Measurements from ENCODE around the gene SULT1A2. TPM values are rescaled to one million over a fixed set of nuclear protein-coding genes. Genes with fewer than 3 reads are reported as not detected.
A peak's percentile ranks its signal among the peaks of the same experiment; 100 is the strongest.
"Not testable (repeated sequence)": the region's sequence is repeated elsewhere in the genome, so short reads cannot be mapped to it uniquely, and the experiment has no call there.

The SULT1A2 gene
- total RNA-seq, 1 donor from 2014 or later: 1.1 TPM

DNA sequence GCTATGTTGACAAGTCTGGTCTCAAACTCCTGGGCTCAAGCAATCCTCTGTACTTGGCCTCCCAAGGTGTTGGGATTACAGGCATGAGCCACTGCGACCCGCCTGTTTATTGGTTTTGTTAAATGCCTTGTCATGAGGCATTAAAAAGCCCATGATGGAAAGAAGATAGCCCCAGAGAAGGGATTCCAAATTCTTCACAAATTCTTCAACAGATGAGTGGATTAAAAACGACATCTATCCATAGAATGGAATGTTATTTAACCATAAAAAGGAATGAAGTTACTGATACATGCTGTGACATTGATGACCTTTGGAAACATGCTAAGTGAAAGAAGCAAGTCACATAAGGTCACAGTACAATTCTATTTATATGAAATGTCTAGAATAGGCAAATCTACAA is 38.4 kb downstream of the SULT1A2 start:
- no peak for DNase-seq (ENCODE audit: low spot score)

DNA sequence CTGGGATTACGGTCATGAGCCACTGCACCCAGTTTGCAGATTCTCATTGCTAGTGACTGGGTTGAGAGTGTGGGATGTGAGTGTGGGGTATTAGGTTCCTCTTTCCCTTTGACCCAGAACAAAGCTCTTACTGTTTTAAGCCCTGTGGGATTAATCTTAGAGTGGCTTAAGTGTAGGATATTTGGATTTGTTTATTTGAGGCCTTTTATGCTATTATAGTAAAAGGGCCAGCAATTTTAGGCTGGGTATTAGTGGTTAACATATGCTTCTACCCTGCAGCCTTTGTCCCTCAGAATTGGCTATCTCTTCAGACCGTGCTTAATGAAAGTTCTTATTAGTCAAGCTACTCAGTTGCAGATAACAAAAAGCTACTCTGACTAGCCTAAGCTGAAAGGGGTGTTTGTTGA is 39.9 kb downstream of the SULT1A2 start:
- no peak for DNase-seq (ENCODE audit: low spot score)

DNA sequence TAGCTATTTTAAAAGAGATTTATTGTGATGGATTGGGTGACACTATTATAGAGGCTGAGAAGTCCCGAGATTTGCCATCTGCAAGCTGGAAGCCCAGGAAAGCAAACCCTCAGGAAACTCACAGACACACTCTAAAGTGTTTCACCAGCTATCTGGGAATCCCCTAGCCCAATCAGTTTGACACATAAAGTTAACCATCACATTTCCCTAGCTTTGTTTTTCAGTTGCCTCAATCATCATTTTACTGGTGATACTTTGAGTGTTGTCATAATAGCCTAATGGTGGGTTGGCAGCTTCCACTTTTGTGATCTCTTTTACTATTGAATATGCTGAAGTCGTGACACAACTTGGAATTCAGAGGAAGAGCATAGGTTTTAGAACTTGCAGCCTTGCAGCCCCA is 41.3 kb downstream of the SULT1A2 start:
- DNase-seq (ENCODE audit: low spot score): no peak

DNA sequence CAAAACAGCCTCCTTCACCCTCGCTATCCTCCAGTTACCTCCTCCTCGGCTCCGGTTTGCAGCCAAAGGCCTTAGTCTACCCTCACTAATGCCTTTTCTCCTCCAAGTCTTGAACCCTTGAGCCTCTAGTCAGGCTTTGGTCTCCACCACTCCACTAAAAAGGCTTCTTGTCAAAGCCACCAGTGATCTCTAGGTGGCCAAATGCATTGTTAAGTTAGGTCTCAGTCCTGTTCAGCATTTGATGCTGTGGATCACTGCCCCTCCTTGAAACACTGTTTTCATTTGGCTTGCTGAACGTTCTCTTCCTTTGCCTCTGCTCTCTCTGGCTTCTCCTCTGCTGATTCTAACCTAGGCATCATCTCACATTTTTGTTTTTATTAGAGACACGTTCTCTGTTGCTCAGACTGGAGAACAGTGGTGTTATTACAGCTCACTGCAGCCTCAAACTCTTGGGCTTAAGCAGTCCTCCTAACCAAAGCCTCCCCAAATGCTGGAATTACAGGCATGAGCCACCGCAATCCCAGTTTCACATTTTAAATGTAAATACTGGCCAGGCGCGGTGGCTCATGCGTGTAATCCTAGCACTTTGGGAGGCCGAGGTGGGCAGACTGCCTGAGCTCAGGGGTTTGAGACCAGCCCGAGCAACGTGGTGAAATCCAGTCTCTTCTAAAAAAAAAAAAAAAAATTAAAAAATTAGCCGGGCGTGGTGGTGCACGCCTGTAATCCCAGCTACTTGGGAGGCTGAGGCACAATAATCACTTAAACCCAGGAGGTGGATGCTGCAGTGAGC is 42.0 kb downstream of the SULT1A2 start:
- DNase-seq (ENCODE audit: low spot score): no peak

DNA sequence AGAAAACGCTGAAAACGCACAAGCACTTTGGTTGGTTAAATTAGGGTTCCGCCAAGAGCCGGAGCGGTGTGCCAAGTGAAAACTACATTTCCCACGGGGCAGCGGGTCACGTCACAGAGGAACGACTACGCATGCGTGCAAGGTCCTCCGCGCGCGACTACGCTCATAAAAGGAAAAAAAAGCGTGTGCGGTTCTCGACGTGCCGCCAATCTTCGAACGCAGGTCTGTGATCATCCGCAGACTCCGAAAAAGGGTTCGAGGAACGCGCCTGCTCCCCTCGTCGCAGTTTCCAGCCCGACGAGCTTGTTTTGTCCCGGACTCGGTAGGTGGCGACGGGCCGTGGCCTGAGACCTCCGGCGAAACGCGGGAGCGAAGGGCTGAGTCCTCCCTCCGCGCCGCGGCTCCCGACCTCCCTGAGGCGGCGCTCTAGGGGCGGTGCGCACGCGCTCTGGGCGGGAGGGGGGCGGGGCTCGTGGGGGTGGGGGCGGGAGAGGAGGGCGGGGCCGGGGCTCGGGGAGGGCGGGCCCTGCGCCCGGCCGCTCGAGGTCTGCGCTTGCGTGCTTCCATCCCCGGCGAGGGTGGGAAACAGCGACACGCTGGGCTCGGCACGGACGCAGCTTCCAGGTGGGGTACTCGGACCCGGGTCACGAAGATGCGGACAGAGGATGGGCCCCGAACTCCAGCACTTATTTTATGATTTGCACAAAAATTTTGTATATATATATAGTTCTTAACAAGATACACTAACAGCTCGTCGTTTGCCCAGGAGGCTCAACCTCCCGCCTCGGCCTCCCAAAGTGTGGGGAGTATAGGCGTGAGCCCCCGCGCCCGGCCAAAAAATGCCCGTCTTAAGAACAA is 42.8 kb downstream of the SULT1A2 start, which contains the start of gene SGF29:
SGF29 (plus strand) TSS at position 145 of the 858 bp plus-strand sequence. CDS start 27,150 bp downstream, outside the sequence.
- DNase-seq (ENCODE audit: low spot score): peak; percentile 94

DNA sequence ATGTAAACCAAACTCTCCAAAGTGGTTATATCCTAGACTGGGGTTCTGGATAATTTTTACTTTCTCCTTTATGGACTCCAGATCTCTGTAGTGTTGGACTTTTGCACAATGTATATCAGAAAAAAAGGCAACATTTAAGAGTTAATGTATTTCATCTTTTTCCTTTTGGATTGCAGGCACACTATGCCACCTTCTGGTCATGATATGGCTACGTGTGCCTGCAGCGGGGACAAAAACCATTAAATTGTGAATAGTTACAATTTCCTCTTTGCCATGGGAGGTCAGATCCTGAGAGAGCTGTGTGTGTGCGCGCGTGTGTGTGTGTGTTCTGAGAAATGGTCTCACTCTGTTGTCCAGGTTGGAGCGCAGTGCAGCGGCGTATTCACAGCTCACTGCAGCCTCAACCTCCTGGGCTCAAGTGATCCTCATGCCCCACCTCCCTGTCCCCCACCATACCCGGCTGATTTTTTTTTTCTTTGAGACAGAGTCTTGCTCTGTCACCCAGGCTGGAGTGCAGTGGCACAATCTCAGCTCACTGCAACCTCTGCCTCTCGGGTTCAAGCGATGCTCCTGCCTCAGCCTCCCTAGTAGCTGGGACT is 47.5 kb downstream of the SULT1A2 start:
- no peak for DNase-seq (ENCODE audit: low spot score)

DNA sequence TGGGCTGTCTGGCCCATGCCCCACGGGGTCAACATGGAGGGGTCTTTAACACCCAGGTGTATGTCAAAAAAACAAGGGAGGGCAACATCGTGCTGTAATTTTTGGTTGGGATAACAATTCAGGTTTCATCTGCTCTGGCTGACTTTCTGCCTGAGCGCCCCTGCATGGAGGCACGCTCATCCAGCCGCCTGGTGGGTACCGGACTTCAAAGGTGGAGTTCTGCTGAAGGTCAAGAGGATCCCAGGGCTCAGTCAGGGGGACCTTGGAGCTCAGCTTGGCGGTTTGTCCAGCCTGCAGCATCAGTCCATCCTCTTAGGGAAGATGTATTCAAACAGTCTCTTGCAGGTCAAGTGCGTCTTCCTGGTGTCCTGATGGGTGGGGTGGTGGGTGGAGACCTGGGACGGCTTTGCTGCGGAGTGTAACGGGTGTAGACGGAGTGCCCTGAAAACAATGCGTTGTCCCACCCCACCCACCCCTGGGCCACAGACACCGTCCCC is 48.5 kb downstream of the SULT1A2 start:
- DNase-seq (ENCODE audit: low spot score): no peak

DNA sequence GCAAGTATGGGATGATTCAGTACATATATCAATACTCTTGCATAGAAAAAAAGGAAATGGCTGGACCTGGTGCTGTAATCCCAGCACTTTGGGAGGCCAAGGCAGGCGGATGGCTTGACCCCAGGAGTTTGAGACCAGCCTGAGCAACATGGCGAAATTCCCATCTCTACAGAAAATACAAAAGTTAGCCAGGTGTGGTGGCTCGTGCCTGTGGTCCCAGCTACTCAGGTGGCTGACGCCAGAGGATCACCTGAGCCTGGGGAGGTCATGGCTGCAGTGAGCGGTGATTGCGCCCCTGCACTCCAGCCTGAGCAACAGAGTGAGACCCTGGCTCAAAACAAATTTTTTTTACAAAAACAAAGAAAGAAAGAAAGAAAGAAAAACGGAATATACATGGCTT is 50.2 kb downstream of the SULT1A2 start:
- DNase-seq (ENCODE audit: low spot score): no peak

DNA sequence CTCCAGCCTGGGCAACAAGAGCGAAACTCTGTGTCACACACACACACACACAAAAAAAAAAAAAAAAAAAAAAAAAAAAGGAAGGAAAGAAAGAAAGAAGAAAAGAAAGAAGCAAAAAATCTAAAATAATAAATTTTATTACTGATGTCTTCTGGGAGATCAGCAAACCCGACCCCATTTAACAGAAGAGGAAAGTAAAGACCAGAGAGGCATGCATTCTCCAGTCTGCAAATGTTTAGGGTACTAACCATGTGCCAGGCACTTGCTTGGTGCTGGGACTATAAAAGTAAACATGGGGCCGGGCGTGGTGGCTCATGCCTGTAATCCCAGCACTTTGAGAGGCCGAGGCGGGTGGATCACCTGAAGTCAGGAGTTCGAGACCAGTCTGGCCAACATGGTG is 50.9 kb downstream of the SULT1A2 start:
- DNase-seq (ENCODE audit: low spot score): not testable (repeated sequence)

DNA sequence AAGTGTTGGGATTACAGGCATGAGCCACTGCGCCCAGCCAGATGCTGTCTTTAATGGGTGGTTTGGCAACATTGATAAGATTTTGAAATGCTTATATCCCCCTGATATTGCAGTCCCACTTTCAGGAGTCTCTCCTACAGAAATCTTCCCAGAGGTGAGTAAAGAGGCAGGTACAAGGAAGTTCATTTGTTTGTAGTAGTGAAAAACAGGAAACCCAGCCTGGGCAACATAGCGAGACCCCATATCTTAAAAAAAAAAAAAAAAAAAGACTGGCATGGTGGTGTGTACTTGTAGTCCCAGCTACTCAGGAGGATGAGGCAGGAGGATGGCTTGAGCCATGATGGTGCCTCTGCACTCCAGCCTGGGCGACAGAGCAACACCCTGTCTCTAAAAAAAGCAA is 51.9 kb downstream of the SULT1A2 start:
- DNase-seq (ENCODE audit: low spot score): no peak

DNA sequence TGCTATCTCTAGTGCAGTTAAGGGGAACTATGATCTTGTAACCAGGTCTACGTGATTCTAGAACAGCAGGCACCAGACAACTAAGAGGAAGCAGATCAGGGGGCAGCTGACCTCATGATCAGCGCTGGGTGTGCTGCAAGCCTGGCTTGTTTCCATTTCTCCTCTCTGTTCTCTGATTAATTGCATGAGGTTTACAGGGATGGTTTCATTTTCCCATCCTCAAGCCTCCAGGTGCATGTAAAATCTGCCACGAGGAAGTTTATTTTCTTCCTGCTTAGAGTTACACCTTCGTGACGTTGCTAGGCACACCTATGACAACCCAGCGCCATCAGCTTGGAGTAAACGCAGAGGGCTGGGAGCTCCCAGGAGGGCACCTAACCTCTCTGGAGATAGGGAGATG is 53.8 kb downstream of the SULT1A2 start:
- peak; percentile 48 for DNase-seq (ENCODE audit: low spot score)

DNA sequence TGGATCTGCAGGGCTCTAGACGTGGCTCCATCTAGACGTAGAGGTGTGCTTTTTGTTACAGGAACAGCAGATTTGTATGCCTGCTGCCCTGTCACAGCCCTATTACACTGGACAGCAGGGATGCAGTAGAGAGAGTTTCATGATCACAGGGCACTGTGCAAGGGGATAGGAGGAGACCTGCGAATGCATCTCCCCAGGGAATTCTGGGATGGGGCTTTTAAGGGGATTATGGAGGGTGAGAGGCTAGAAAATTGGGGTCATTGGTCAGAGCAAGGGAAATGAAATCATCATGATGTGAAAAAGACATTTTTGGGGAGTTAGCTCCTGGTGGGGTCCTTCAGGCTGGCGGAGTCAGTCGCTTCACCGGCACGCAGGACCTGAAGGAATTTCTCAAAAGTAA is 54.2 kb downstream of the SULT1A2 start:
- DNase-seq (ENCODE audit: low spot score): no peak

Other genes starting within 250 kb of the SULT1A2 start
- 3.3 TPM for gene NPIPB6, start 233.5 kb downstream of the SULT1A2 start, total RNA-seq
- gene EIF3CL, start 193.2 kb downstream of the SULT1A2 start, total RNA-seq: 65.2 TPM
- gene NPIPB7, start 124.7 kb downstream of the SULT1A2 start, total RNA-seq: 0.20 TPM
- gene CLN3, start 105.0 kb downstream of the SULT1A2 start, total RNA-seq: 38.1 TPM
- gene APOBR, start 102.4 kb downstream of the SULT1A2 start, total RNA-seq: 3.3 TPM
- not detected for gene IL27, start 90.2 kb downstream of the SULT1A2 start, total RNA-seq
- gene NUPR1, start 58.1 kb downstream of the SULT1A2 start, total RNA-seq: 44.9 TPM
- 18.8 TPM for gene SGF29, start 43.1 kb downstream of the SULT1A2 start, total RNA-seq
- 23.2 TPM for gene SULT1A1, start 13.0 kb upstream of the SULT1A2 start, total RNA-seq
- not detected for gene NPIPB8, start 41.0 kb upstream of the SULT1A2 start, total RNA-seq
- 381 TPM for gene EIF3C, start 114.4 kb upstream of the SULT1A2 start, total RNA-seq
- gene NPIPB9, start 154.7 kb upstream of the SULT1A2 start, total RNA-seq: not detected
- 113 TPM for gene ATXN2L, start 225.9 kb upstream of the SULT1A2 start, total RNA-seq
- gene TUFM, start 249.3 kb upstream of the SULT1A2 start, total RNA-seq: 163 TPM